Measurements from ENCODE around the gene FHOD3. TPM values are rescaled to one million over a fixed set of nuclear protein-coding genes. Genes with fewer than 3 reads are reported as not detected.

The FHOD3 gene
- polyA plus RNA-seq, 2 of the 4 experiments (the other 2 are of a cell fraction): 2.5 to 3.6 TPM

- Histone ChIP-seq H3K4me1 (no peaks in the 10 kb centered on the region), H3K4me3 (no peak overlapping the region), H3K9me3 (no peaks in the 10 kb centered on the region), H3K27ac (no peak overlapping the region), H3K4me2 (no peak overlapping the region)
- ChIA-PET CTCF (interaction anchor here (1.1 kb wide), 1 partner anchor 19 kb away, joined by 3 read pairs; no protein-coding TSS in a partner anchor), POLR2A (no interaction called here)
- WGBS (ENCODE audit: missing lambda C conversion rate): 27% methylated on average over 5 of the region's 6 CpGs
- ATAC-seq (no peak), FAIRE-seq (no peak), DNase-seq (ENCODE audit: low read depth in 1 of 2, low spot score in 1 of 2) (no peak)
- no peak for TF ChIP-seq ATOH8 (CRISPR knock-in tag; IDR thresholded peaks at IDR 0.05; ENCODE audit: low read depth)
- no peak for TF ChIP-seq HES2 (IDR thresholded peaks at IDR 0.05)
- TF ChIP-seq MAFK (IDR thresholded peaks at IDR 0.05; ENCODE audit: partially characterized antibody): no peak
- no peak for TF ChIP-seq ZNF302 (CRISPR knock-in tag; IDR thresholded peaks at IDR 0.05)
- no peak for TF ChIP-seq KDM5A (IDR thresholded peaks at IDR 0.05)
- no peak for TF ChIP-seq RAD21 (conservative IDR thresholded peaks at IDR 0.05 in 1 of 2, IDR thresholded peaks at IDR 0.05 in 1 of 2)
- no peak for TF ChIP-seq GATA3 (IDR thresholded peaks at IDR 0.05; ENCODE audit: borderline replicate concordance)
- no peak for TF ChIP-seq ESRRA (IDR thresholded peaks at IDR 0.05; ENCODE audit: borderline replicate concordance, low read length)
- TF ChIP-seq POLR2A (IDR thresholded peaks at IDR 0.05; ENCODE audit: low read length): no peak
- no peak for TF ChIP-seq HEYL (CRISPR knock-in tag; IDR thresholded peaks at IDR 0.05)
- no peak for TF ChIP-seq EHF (CRISPR knock-in tag; IDR thresholded peaks at IDR 0.05)
- no peak for TF ChIP-seq FOSB (CRISPR knock-in tag; IDR thresholded peaks at IDR 0.05)
- TF ChIP-seq CTCF (IDR thresholded peaks at IDR 0.05): no peak
- TF ChIP-seq HMGXB4 (CRISPR knock-in tag; IDR thresholded peaks at IDR 0.05; ENCODE audit: borderline replicate concordance): no peak
- no peak for TF ChIP-seq CEBPB (IDR thresholded peaks at IDR 0.05)
- TF ChIP-seq ELK1 (IDR thresholded peaks at IDR 0.05; ENCODE audit: low read depth, low read length): no peak
- no peak for TF ChIP-seq RFX5 (IDR thresholded peaks at IDR 0.05)
- no peak for TF ChIP-seq MAZ (IDR thresholded peaks at IDR 0.05; ENCODE audit: borderline replicate concordance, low read depth, low read length)
These were observed 5.8 kb downstream of the FHOD3 start for GRCh38 chr18:36303211-36303844.

- TF ChIP-seq NR3C1 (IDR thresholded peaks at IDR 0.05) (no peak), CBX8 (IDR thresholded peaks at IDR 0.05) (no peak), FOSB (CRISPR knock-in tag; IDR thresholded peaks at IDR 0.05) (no peak), SREBF2 (IDR thresholded peaks at IDR 0.05) (no peak), MYC (IDR thresholded peaks at IDR 0.05; ENCODE audit: borderline replicate concordance, low read length) (no peak), RAD21 (conservative IDR thresholded peaks at IDR 0.05 in 1 of 2, IDR thresholded peaks at IDR 0.05 in 1 of 2) (no peak), MAX (IDR thresholded peaks at IDR 0.05) (no peak), CEBPB (IDR thresholded peaks at IDR 0.05) (no peak), ZNF302 (CRISPR knock-in tag; IDR thresholded peaks at IDR 0.05) (no peak), MAZ (IDR thresholded peaks at IDR 0.05; ENCODE audit: borderline replicate concordance, low read depth, low read length) (no peak), E2F6 (IDR thresholded peaks at IDR 0.05; ENCODE audit: borderline replicate concordance, low read depth) (no peak), BCL3 (IDR thresholded peaks at IDR 0.05) (no peak), CHD4 (IDR thresholded peaks at IDR 0.05; ENCODE audit: borderline replicate concordance) (no peak), JUN (IDR thresholded peaks at IDR 0.05) (no peak), PHF8 (IDR thresholded peaks at IDR 0.05; ENCODE audit: borderline replicate concordance, low read depth) (no peak), ATOH8 (CRISPR knock-in tag; IDR thresholded peaks at IDR 0.05; ENCODE audit: low read depth) (no peak)
- H3K9me3 ChIP-seq: no peaks in the 10 kb centered on the region
- CTCF ChIA-PET: no interaction called here
- POLR2A ChIA-PET: no interaction called here
- DNase-seq (ENCODE audit: low read depth in 1 of 2, low spot score in 1 of 2) (no peak), FAIRE-seq (no peak), ATAC-seq (no peak)
- H3K4me2 ChIP-seq: no peak overlapping the region
- H3K4me3 ChIP-seq: no peak overlapping the region
- no peak overlapping the region for H3K27ac ChIP-seq
- 68% methylated on average over 3 of the region's 3 CpGs for WGBS (ENCODE audit: missing lambda C conversion rate)
- H3K4me1 ChIP-seq: peaks cover 11% of the 10 kb centered on the region
These were observed 7.2 kb downstream of the FHOD3 start for GRCh38 chr18:36304723-36305122.
